ENCODE results near the gene CLIC4.
A peak's percentile ranks its signal among the peaks of the same experiment; 100 is the strongest.
"Not testable (repeated sequence)": the region's sequence is repeated elsewhere in the genome, so short reads cannot be mapped to it uniquely, and the experiment has no call there.

The CLIC4 gene

DNA sequence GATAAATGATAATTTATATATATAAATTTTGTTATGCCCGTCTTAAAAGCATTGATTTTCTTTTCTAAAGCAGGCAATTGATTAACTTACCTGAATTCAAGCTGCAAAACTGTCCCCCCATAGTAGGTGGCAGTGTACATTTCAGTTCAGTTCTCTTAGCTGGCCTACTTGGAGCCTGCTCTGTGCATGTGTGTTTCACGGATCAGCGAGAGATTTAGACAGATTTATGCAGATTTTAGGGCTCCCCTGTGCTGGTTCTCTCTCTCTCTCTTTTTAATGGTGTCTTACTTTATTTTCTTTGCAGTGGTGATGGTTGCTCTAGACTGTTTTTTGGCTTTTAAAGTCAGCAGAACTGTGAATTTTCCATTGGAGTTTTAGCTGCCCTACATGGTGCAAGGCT is 30.7 kb downstream of the CLIC4 start:
- DNase-seq, result no peak

DNA sequence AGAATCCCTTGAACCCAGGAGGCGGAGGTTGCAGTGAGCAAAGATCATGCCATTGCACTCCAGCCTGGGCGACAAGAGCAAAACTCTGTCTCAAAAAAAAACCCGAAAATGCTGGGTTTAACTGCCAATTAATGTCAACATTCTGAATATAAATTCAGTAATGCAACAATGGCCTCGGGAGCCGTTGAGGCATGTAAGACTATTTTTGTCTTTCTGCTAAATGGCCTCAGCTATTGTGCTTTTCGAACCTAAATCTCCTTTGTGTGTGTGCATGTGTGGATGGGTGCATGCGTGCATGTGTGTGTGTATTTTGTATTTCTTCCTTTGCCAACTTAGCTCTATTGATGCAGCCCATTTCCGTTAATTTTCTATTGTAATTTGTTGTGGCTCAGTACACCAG is 31.6 kb downstream of the CLIC4 start:
- DNase-seq, result no peak

DNA sequence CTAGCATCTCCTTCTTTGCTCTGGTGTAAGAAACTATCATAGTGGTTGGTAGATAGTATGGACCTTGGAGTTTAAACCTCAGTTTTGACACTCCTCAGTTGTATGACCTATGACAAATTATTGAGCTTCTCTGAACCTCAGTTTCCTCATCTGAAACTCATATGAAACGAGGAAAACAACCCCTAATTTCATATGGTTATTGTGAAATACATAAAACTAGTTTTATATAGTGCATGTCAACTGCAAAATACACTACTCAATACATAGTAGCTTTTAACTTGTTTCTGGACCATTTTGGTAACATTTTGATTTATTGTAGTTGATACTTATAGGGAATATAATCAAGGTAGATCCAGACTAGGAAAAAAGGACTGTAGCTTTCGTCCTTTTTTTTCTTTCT is 32.9 kb downstream of the CLIC4 start:
- DNase-seq, result no peak

DNA sequence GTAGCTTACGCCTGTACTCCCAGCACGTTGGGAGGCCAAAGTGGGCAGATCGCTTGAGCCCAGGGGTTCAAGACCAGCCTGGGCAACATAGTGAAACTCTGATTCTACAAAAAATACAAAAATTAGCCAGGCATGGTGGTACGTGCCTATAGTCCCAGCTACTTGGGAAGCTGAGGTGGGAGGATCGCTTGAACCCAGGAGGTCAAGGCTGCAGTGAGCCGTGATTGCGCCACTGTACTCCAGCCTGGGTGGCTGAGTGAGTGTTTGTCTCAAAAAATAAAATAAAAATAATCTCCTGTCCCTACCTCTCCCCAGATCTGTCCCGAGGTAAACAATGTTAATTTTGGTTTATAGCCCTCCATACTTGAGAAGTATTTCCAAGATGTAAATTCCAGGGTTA is 34.0 kb downstream of the CLIC4 start:
- DNase-seq, result not testable (repeated sequence)

DNA sequence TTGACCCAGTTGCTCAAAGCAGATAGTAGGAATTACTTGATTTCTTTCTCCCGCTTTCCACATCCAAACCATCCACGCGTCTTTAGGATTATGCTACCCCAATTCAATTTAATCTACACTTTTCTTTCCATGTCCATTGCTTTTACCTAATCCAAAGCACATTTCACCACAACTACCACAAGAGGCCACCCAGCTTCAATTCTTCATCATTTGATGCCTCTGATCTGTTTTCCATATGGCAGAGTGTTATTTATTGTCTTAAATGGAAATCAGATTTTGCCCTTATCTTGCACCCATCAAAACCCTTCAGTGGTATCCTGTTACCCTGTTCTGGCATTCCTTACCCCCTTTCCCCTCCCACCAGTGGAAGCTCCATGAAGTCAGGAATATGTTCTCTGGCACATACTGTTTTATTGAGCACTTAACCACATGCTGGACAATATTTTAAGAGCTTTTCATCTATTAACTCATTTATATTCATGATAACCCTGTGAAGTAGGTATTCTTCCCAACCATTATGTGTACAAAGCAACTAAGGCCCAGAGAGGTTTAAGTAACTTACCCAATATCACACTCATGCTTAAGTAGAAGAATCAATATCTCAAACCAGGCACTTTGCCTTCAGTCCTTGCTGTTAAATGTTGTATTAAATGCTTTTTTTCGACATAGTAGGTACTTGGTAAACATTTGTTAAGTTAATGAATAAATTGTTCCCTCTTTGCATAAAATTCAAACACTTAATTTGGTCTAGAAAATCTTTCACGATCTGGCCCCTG is 34.6 kb downstream of the CLIC4 start:
- peak; percentile 6 for DNase-seq

DNA sequence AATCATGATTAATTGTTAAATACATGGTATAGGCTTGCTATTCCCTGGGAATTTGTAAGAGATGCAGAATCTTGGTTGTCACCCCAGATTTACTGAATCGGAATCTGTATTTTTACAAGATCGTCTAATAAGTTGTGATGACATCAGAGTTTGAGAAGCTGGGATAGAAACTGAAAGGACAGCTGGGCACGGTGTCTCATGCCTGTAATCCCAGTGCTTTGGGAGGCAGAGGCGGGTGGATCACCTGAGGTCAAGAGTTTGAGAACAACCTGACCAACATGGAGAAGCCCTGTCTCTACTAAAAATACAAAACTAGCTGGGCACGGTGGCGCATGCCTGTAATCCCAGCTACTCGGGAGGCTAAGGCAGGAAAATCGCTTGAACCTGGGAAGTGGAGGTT is 35.4 kb downstream of the CLIC4 start:
- not testable (repeated sequence) for DNase-seq

DNA sequence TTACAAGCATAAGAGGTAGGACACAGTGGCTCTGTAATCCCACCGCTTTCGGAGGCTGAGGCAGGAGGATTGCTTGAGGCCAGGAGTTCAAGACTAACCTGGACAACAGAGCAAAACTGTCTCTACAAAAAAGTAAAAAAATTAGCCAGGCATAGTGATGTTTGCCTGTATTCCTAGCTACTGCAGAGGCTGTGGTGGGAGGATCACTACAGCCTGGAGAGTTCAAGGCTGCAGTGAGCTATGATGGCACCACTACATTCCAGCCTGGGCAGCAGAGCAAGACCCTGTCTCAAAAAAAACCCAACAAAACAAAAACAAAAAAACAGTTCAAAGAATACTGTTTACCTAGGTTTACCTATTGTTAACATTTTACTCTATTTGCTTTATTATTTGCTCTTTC is 37.4 kb downstream of the CLIC4 start:
- DNase-seq, result no peak

DNA sequence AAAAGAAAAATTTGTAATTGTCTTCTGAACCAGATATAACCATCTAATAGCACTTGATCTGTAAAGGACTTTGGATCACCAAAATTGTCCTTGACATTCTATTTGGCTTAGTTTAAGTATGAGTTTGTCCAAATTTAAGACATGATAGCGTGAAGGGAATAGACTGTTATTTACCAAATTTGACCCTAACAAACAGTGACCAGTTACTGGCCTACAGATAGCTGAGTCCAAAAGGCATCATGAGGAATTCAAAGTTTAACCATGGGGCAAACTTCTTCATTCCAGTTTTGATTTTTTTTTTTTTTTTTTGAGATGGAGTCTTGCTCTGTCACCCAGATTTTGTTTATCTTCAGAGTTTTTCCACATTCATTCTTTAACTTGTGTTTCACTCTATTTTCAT is 38.5 kb downstream of the CLIC4 start:
- no peak for DNase-seq

DNA sequence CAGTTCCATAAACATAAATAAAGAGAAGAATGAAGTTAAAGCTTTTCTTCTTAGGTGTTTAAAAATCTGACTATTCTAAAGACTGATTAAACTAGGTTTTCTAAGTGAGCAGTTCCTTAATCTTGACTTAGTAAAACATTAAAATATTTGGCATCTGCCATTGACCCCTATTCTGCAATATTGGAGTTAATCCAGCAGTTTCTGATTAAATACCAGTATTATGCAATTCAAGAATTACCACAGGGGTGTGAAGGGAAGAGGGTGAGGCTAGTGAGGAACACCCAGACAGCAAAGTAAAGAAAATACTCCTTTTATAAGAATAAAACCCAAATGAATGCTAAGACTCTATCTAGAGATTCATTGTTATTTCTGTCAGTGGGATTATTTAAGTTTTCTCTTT is 40.9 kb downstream of the CLIC4 start:
- DNase-seq, result no peak

DNA sequence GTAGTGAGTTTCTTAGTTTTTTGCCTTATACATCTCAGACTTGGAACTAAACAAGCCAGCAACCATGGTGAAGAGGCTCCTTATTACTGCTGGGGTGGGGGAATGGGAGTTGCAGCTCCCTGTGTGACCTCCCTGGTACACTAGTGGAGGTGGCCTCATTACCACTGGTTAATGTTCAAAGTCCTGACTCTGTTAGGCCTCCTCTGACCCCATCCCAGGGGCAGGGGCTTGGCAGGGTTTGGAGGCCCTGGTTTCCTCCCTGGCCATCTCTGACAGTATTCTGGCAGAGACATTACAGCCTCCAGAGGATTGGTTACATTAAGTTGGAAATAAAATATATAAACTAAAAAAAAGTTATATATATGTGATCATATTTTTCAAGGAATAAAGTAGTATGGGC is 45.2 kb downstream of the CLIC4 start:
- no peak for DNase-seq

DNA sequence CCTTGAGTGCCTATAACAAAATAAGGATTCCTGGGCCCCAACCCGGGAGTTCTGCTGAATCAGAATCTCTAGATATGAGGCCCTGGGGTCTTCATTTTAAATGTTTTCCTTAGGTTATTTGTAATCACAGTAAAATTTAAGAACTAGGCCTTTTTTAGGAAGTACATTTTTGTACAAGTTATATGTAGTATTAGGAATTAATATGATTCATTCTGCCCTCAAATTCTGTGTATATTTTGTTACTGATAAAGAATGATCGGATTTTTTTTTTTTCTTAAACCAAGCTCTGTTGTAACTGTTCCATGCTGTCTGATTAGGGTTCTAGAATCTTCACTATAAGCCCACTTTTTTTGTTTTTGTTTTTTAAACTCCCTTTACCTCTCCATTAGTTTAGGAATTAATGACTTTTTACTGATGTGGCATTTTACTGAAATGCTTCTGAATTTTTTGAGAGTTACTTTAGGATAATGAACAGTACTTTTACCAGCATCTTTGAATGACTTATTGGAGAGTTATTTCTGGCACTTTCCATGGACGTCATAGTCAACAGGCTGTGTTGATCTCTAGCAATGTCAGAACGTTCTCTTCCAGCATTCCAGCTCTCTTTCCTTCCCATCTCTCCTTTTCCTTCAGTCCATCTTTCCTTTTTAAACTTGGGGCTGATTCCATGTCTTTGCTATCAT is 48.3 kb downstream of the CLIC4 start:
- DNase-seq, result no peak

DNA sequence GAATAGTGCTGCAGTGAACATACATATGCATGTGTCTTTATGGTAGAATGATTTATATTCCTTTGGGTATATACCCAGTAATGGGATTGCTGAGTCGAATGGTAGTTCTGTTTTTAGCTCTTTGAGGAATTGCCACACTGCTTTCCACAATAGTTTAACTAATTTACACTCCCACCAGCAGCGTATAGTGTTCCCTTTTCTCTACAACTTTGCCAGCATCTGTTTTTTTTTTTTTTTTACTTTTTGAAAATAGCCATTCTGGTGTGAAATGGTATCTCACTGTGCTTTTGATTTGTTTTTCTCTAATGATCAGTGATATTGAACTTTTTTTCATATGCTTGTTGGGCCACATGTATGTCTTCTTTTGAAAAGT is 48.9 kb downstream of the CLIC4 start:
- not testable (repeated sequence) for DNase-seq

DNA sequence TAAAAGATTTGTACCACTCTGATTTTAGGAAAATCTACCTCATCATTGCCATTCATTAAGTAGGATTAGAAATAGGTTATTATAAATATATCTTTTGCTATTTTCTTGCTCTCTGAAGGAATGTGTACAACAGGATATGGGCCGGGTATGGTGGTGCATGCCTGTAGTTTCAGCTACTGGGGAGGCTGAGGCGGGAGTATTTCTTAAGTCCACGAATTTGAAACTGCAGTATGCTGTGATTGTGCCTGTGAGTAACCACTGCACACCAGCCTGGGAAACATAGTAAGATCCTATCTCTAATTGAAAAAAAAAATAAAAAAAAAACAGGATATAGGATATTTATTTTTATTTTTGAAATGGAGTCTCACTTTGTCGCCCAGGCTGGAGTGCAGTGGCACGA is 50.0 kb downstream of the CLIC4 start:
- DNase-seq, result no peak

DNA sequence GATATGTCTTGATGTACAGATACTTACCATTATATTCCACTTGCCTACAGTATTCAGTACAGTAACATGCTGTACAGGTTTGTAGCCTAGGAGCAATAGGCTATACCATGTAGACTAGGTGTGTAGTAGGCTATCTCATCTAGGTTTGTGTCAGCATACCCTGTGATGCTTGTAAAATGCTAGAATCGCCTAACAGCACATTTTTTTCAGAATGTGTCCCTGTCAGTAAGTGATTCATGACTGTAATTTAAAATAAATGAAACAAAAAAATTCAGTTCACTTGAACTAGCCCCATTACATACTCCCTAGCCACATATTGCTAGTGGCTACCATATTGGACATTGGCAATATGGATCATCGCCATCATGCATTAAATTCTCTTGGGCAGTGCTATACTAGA is 51.3 kb downstream of the CLIC4 start:
- no peak for DNase-seq

DNA sequence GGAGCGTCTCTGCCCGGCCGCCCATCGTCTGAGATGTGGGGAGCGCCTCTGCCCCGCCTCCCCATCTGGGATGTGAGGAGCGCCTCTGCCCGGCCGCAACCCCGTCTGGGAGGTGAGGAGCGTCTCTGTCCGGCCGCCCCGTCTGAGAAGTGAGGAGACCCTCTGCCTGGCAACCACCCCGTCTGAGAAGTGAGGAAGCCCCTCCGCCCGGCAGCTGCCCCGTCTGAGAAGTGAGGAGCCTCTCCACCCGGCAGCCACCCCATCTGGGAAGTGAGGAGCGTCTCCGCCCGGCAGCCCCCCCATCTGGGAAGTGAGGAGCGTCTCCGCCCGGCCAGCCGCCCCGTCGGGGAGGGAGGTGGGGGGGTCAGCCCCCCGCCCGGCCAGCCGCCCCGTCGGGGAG is 54.0 kb downstream of the CLIC4 start:
- not testable (repeated sequence) for DNase-seq

DNA sequence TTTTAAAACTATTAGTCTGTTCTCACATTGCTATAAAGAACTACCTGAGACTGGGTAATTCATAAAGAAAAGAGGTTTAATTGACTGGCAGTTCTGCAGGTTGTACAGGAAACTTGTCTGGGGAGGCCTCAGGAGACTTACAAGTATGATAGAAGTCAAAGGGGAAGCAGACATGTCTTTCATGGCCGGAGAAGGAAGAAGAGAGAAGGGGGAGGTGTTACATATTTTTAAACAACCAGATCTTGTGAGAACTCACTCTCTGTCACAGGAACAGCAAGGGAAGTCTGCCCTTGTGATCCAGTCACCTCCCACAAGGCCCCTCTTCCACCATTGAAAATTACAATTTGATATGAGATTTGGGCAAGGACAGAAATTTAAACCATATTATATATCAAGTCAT is 55.9 kb downstream of the CLIC4 start:
- peak; percentile 12 for DNase-seq

DNA sequence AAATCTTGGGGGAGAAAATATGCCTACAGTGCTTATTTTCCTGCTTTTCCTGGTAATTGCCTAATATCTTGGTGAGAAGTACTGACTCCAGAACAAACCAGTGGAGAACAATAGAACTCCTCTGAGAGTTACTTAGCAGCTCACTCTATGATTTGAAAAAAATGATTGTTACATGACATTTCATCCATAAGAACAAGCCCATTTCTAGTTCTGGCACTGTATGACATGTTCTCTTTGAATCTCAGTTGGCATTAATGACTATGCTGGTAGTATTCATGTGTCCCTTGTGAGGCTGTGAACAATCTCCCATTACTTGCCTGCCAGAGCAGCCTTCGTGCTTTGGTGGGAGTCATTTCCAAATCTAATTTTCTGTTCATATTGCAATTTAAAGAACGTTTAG is 58.0 kb downstream of the CLIC4 start:
- DNase-seq, result no peak

DNA sequence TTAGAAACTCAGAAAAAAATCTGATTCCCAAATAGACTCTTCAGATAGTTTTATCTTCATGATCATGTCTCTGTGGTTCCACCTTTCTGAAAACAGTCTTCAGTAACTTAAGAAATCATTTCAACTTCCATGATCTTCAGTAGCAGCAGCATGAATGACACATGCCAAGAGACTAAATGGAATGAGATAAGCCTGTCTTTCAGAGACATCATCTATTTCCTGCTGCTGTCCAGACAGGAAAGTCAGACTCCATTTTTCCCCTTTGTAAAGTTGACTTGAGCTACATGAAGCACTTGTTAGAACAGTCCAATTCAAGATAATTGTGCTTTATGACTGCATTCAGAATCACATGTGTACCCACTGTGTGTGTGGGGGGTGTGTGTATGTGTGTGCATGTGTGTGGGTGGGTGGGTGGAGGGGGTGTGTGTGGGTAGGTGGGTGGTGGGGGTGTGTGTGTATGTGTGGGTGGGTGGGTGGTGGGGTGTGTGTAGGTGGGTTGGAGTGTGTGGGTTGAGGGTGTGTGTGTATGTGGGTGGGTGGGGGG is 58.8 kb downstream of the CLIC4 start:
- no peak for DNase-seq

DNA sequence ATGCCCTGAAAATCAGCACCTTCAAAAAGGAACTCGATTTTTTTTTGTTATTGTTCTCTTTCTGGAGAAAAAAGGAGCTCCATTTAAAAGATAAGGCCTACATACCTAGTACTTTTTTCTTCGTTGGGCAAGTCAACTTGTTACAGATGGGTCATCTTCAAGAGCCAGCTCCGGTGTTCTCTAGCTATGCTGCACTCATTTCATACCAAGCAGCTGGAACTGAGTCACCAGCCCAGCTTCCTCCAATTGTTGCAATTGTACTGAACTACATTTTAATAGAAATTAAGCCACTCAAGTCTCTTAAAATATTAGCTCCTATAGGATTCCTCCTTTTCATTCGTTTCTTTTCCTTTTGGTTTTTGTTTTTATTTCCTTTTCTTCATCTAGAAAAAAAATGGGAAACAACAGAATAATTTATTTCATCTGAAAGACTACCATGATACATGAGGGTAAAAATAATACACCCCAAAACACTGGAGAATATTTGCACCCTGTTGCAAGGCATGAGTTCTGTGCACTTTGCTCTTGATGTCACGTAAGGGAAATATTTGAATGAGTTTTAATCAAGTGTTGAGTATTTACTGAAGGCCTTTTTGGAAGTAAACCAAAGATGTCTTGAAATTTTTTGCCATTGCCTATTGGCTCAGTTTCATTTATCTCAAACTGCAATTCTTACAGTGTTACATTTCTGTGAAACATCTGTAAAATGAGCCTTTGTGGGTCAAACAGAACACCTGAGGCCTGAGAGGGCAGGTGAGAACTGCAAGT is 60.5 kb downstream of the CLIC4 start:
- no peak for DNase-seq

DNA sequence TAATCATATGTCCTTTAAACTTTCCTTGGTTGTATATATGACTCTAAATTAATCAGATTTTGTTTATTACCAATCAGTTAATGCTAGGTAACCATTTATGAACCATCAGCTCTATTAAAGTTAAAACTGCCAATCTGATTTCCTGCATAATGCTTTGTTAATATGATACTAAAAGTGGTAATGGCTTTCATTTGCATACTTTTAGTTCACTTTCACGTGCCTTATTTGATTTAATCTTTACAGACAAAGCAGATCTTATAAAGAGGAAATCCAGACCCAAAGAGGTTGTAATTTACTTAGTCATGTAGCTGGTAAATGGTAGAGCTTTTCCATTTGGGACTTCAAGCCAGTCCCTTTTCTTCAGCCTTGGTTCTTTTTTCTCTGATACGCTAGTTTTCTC is 61.3 kb downstream of the CLIC4 start:
- DNase-seq, result no peak

DNA sequence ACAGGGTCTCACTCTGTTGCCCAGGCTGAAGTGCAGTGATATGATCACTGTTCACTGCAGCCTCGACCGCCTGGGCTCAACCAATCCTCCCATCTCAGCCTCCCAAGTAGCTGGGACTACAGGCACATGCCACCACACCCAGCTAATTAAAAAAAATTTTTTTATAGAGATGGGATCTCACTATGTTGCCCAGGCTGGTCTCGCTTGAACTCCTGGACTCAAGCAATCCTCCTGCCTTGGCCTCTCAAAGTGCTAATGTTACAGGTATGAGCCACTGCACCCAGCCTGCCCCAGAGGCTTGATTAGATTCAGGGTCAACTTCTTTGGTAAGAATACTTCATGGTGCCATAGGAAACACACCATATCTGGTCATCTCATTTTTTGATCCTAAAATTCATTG is 66.2 kb downstream of the CLIC4 start:
- not testable (repeated sequence) for DNase-seq

DNA sequence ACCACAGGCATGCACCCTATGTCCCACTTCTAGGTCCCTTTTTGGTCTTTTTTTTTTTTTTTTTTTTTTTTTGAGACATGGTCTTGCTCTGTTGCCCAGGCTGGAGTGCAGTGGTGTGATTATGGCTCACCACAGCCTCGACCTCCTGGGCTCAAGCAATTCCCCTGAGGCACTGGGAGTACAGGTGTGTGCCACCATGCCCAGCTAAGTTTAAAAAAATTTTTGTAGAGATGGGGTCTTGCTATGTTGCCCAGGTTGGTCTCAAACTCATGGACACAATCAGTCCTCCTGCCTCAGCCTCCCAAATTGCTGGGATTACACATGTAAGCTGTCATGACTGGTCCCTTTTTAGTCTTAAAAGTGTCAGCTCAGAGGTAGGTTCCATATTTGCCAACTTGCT is 75.0 kb downstream of the CLIC4 start:
- not testable (repeated sequence) for DNase-seq

DNA sequence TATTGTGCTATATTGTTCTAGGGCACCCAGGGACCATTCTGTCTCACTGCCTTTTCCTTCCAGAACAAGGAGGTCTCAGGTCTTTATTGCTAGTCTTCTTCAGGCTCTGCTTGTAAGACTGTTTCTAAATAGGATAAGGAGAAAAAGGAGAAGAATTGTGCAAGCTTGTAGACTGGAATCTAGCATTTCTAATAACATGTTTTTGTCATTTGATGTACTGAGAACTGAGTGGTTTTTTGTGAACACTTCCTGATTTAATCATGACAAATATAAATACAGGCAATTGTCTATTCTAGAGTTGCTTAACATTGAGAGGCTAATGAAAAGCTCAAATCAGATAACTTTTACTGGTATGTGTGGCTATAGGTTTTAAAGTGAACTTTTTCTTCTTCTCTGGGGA is 77.6 kb downstream of the CLIC4 start:
- DNase-seq, result no peak

DNA sequence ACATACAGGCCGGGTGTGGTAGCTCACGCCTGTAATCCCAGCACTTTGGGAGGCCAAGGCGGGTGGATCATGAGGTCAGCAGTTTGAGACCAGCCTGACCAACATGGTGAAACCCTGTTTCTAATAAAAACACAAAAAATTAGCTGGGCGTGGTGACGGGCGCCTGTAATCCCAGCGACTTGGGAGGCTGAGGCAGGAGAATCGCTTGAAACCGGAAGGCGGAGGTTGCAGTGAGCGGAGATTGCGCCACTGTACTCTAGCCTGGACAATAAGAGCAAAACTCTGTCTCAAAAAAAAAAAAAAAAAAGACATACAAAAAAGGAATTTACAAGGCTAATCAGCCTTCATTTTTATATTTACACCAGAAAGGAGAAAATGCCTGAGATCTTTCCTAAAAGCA is 78.2 kb downstream of the CLIC4 start:
- not testable (repeated sequence) for DNase-seq
